GM23248 (cell line): ENCODE data around the gene G0S2.

Experiments used
- EZH2 ChIP-seq: fragments of 200-600 bp; sonication (generic); IDR thresholded peaks from 2 replicates; pipeline ENCODE4 v1.6.1; 2018; ENCODE audit warnings: antibody characterized with exemption, mild to moderate bottlenecking; ENCODE audit not compliant: insufficient read depth, poor library complexity, severe bottlenecking
- EZH2phosphoT487 ChIP-seq: fragments of 200-600 bp; sonication (generic); IDR thresholded peaks from 2 replicates; pipeline ENCODE4 v1.6.1; 2018; ENCODE audit warnings: antibody characterized with exemption, moderate library complexity, mild to moderate bottlenecking, low read depth; ENCODE audit not compliant: insufficient read depth

DNA sequence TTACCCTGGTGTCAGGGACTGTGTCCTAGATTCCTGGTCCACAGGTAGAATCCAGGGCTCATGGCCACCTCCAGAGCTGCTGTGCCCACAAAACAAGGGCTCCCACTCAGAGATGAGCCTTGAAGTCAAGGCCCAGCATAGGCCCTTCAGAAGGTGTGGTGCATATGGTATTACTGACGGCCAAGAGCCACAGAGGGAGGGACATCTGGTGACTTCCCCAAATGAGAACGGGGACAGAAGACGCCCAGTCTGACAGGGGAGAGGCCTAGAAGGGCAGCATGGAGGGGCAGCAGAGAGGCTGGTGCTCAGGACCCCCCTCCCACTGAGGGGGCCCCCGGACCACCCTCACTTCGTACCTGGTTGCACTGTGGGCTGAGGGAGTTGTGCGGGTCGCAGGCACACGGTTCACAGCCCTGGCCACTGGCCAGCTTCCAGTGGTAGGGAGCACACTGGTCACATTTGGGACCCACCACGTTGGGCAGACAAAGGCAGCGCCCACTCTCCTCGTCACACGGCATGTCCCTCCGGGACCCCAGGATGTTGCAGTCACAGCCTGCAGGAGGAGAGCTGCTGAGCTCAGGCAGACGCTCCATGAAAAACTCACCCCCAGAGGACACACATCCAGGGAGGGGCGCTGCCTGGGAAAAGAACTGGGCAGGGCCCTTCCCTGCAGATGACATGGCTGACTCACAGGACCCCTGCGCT lies 48.0 kb upstream of the G0S2 start:
- no peak for TF ChIP-seq EZH2
- TF ChIP-seq EZH2phosphoT487, result no peak
